ENCODE measurements around the gene KDM5C.
A peak's percentile ranks its signal among the peaks of the same experiment; 100 is the strongest.
"Not testable (repeated sequence)": the region's sequence is repeated elsewhere in the genome, so short reads cannot be mapped to it uniquely, and the experiment has no call there.

The KDM5C gene

GRCh38 chrX:53196678-53197077 lies 28.3 kb downstream of the KDM5C start:
- H3K27ac ChIP-seq, result no peak overlapping the region
- no peak for DNase-seq (ENCODE audit: low read depth, low spot score)

- no peak overlapping the region for H3K27ac ChIP-seq
- no peak for DNase-seq (ENCODE audit: low read depth, low spot score)
Measured at GRCh38 chrX:53195401-53195800, 29.6 kb downstream of the KDM5C start.

DNA sequence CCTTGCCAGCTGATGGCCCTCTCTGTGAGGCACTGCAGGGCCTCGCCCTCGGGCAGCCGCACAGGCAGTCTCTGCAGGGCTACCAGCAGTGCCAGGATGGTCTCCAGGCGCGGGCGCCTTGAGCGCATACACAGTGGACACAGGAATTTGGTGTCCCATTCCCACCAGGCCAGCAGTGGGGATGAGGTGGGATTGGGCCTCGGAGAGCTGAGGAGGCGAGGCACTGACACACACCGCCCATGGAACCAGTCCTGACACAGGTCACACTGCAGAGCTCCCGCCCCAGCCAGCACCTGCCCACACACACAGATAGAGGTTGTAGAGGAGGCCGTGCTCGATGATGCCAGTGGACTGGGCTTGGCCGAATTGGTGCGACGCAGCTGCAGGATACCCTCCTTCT lies 30.7 kb downstream of the KDM5C start:
- H3K27ac ChIP-seq, result no peak overlapping the region
- no peak for DNase-seq (ENCODE audit: low read depth, low spot score)

- no peak for DNase-seq (ENCODE audit: low read depth, low spot score)
- H3K27ac ChIP-seq, result no peak overlapping the region
Measured at GRCh38 chrX:53193093-53193492, 31.9 kb downstream of the KDM5C start.

DNA sequence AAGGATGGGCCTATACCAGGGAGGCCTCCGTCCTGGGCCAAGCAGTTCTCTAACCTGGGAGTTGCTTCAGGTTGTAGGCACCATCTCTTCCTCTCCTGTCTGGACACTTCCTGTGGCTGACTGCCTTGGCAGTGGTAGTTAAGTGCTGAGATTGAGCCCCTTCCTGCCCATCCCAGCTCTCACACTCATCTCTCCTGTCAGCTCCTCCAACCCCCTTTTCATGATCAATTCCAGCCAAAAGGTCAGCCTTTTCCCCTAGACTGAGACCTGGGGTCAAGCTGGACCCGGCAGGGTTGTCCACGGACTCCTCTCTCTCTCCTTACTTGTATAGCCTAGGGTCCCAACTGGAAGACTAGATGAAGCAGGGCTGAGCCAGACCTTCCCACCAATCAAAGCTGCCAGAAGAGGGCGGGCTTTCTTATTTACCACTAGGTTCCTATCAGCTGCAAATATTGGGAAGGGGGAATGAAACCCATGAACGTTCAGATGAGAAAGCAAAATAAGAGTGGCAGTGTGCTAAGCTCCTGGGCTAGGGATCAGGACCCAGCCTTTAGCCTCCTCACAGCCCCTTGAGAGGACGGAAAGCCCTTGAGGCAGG lies 34.5 kb downstream of the KDM5C start:
- H3K27ac ChIP-seq, result no peak overlapping the region
- DNase-seq (ENCODE audit: low read depth, low spot score), result no peak

DNA sequence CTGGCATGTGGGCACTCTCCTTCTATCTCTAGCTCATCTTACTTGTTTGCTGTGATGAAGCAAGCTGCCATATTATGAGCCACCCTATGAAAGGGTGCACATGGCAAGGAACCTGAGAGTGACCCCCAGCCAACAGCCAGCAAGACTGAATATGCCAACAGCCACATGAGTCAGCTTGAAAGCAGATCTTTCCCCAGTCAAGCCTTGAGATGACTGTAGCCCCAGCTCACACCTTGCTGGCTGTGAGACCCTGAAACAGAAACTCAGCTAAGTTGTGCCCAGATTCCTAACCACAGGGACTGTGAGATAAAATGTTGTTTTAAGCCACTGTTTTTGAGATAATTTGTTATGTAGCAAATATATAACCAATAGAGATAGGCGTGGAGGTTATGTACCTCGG lies 36.2 kb downstream of the KDM5C start:
- peak; percentile 18 for DNase-seq (ENCODE audit: low read depth, low spot score)
- no peak overlapping the region for H3K27ac ChIP-seq

DNA sequence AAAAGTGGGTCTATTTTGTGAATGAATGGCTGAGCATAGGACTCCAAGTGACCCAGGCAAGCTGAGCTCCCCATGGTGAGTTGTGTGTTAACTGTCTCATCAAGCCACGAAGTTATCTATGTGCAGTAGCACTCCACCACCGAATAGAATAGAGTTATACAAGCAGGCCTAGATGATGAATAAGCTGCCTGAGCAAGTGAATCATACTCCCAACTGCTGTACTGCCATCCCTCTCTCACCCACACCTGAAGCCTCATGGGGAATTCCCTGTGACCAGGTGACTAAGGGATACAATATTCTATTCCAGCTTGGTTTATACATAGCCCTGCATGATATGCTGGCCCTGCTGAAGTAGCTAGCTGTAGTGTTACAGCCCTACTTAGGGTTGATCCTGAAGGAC lies 38.7 kb downstream of the KDM5C start:
- no peak overlapping the region for H3K27ac ChIP-seq
- peak; percentile 76 for DNase-seq (ENCODE audit: low read depth, low spot score)

GRCh38 chrX:53184836-53185235 lies 40.2 kb downstream of the KDM5C start:
- no peak for DNase-seq (ENCODE audit: low read depth, low spot score)
- no peak overlapping the region for H3K27ac ChIP-seq

DNA sequence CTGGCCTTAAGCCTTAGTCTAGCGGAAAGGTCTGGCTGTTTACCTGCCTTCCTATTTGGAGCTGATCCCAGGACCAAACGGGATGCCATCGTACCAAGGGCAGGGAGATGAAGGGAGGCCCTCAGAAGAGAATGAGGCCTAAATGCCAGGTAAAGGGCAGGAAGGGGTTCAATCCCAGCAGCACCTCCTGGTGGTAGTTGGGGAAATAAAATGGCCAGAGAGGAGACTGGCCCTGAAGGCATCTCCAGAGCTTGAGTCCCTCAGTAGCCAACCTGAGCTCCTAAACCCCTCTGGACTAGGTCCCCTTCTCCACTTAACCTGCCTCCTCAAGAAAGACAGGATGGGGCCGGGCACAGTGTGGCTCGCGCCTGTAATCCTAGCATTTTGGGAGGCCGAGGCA lies 53.7 kb downstream of the KDM5C start:
- DNase-seq (ENCODE audit: low read depth, low spot score), result no peak
- H3K27ac ChIP-seq, result no peak overlapping the region

DNA sequence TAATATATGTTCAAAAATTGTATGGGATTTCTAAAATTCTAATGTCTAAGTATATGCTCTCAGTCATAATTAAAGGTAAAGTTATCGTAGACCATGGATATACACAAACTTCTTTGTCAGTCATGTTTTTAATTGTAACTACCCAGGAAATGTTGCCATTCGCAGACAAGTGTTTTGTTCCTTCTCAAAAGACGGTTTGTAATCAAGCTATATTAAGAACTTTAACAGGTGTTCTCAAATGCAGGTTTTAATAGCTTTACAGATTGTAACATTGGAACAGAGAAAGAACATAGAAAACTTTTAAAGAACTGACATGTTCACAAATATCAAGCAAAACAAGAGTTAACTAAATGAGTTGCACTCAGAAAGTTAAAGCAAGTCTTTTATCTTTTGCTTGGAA lies 58.9 kb downstream of the KDM5C start:
- no peak overlapping the region for H3K27ac ChIP-seq
- DNase-seq (ENCODE audit: low read depth, low spot score), result no peak

DNA sequence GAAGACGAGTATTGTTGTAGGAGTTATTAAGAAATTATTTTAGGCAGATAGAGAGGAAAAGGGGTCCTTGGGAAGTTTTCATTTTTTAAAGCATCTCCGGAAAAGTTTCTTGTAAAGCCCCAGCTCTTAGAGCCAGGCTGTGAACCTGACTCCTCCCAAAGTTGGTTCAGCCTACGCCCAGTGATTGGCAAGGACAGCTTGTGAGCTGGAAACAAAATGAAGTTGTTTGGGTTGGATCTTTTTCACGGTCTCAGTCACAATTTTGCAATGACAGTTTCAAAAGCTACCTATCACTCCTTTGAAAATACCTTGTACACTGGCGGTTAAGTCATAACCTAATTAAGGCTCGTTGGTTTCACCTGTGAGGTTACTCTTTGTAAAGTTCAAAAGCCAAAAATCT lies 60.4 kb downstream of the KDM5C start:
- not testable (repeated sequence) for DNase-seq (ENCODE audit: low read depth, low spot score); H3K27ac ChIP-seq

GRCh38 chrX:53163436-53163835 lies 61.6 kb downstream of the KDM5C start:
- DNase-seq (ENCODE audit: low read depth, low spot score), result no peak
- H3K27ac ChIP-seq, result no peak overlapping the region

DNA sequence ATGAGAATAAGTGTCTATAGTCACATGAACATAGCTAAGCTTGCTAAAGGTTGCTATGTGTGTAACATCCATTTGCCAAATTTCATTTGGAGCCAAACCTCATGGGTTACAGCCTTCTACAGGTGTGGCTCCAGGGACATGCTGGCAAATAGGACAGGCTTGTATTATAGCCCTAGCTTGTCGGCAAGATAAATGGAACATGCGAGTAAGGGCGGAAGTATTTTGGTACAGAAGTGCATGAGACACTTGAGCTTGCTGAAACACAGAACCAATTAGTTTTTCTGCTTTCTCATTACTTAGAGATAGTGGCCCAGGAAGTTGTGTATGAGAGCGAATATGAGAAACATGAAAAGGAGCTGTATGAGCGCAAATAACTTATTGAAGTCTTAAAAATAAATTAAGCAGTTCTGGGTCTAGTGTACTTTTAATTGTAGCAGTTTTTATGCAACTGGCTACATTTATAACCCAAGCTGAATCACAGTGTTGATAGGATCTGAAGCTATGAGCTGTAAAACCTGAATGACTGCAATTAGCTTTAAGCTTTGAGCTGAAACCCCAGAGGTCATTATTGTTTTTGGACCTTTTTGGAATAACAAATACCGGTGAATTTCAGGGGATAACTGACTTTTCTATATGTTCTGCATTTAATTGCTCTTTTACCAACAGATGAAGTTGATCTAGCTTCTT lies 64.6 kb downstream of the KDM5C start:
- no peak for DNase-seq (ENCODE audit: low read depth, low spot score)
- peak overlapping the region; percentile 17 for H3K27ac ChIP-seq

- DNase-seq (ENCODE audit: low read depth, low spot score), result no peak
Measured at GRCh38 chrX:53159184-53159583, 65.8 kb downstream of the KDM5C start.

GRCh38 chrX:53156207-53156596 lies 68.8 kb downstream of the KDM5C start:
- DNase-seq (ENCODE audit: low read depth, low spot score), result no peak
- H3K27ac ChIP-seq, result no peak overlapping the region

More at GRCh38 chrX:53159184-53159583, 65.8 kb downstream of the KDM5C start:
- no peak overlapping the region for H3K27ac ChIP-seq

DNA sequence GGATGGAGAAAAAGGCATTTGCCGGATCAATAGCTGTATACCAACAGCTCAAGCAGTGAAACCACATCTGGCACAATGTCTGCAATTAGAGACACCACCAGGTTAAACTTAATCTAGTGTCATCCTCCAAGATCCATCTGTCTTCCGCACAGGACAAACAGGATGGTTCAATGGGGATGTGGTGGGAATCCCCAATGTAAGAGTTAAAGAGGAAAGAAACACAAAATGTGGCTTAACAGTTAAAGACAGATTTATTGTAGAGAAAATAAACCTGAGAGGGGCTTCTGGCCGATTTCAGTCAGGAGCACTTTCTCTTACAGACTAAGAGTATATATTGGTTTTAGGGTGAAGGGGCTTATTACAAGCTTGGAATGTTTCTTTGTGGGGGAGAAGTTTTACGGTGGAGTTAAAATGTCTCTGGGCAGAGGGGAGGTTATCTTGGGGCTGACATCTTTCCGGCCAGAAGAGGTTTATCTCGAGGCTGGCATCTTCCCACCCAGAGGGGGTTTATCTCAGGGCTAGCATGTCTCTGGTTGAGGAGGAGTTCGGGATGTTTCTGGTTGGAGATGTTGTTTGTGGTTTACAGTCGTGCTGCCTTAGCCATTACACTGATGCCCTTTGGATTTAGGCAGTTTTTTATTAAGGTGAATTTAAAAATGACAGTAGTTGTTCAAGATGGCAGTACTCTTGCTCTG lies 69.3 kb downstream of the KDM5C start:
- DNase-seq (ENCODE audit: low read depth, low spot score), result no peak
- no peak overlapping the region for H3K27ac ChIP-seq

- no peak for DNase-seq (ENCODE audit: low read depth, low spot score)
- no peak overlapping the region for H3K27ac ChIP-seq
Measured at GRCh38 chrX:53153581-53153980, 71.4 kb downstream of the KDM5C start.

Data from epithelial cell of prostate (primary cell).